H1 (cell line): ENCODE measurements around the gene PTGDS.

Experiments used
- CREB1 ChIP-seq: IDR thresholded peaks from 2 replicates; pipeline ENCODE4 v1.6.1; 2012; ENCODE audit warnings: inconsistent platforms
- CTCF ChIP-seq, 3 experiments: IDR thresholded peaks; 1 replicate in 2 of 3; 2 replicates in 1 of 3; pipeline versions ENCODE4 v1.5.1 to v1.6.1; 2011; ENCODE audit warnings: low read length in 3 of 3, mild to moderate bottlenecking in 3 of 3, inconsistent platforms in 2 of 3, low read depth in 1 of 3, moderate library complexity in 1 of 3; ENCODE audit not compliant: insufficient read depth in 1 of 3; ENCODE audit errors: control extremely low read depth in 1 of 3
- EGR1 ChIP-seq: IDR thresholded peaks from 2 replicates; pipeline ENCODE4 v1.6.1; 2011; ENCODE audit warnings: low read depth, low read length, borderline replicate concordance
- EP300 ChIP-seq, 2 experiments: IDR thresholded peaks; 1 replicate in 1 of 2; 2 replicates in 1 of 2; pipeline ENCODE4 v1.6.1; 2011 to 2012; ENCODE audit warnings: low read depth in 2 of 2, low read length in 2 of 2, mild to moderate bottlenecking in 2 of 2, borderline replicate concordance in 1 of 2, inconsistent platforms in 1 of 2, moderate library complexity in 1 of 2
- EZH2 ChIP-seq: fragments of 200-600 bp; sonication (generic); IDR thresholded peaks from 2 replicates; pipeline ENCODE4 v1.7.1; 2012; ENCODE audit warnings: low read depth, mild to moderate bottlenecking, moderate library complexity, low read length, inconsistent platforms; ENCODE audit not compliant: severe bottlenecking
- FOSL1 ChIP-seq: IDR thresholded peaks from 2 replicates; pipeline ENCODE4 v1.6.1; 2011; ENCODE audit warnings: mild to moderate bottlenecking, low read depth, low read length, moderate library complexity; ENCODE audit not compliant: insufficient read depth
- MAX ChIP-seq: IDR thresholded peaks from 2 replicates; pipeline ENCODE4 v1.6.1; 2012; ENCODE audit warnings: inconsistent platforms
- POLR2A ChIP-seq, 2 experiments: IDR thresholded peaks; 1 replicate in 1 of 2; 2 replicates in 1 of 2; pipeline ENCODE4 v1.6.1; 2011; ENCODE audit warnings: low read depth in 2 of 2, low read length in 2 of 2, mild to moderate bottlenecking in 2 of 2; ENCODE audit errors: control extremely low read depth in 1 of 2
- SP1 ChIP-seq: IDR thresholded peaks from 2 replicates; pipeline ENCODE4 v1.6.1; 2011; ENCODE audit warnings: low read depth, low read length
- TBP ChIP-seq: IDR thresholded peaks from 2 replicates; pipeline ENCODE4 v1.6.1; 2011; ENCODE audit warnings: low read depth, low read length, improper control_type of control experiment
- ZNF274 ChIP-seq: IDR thresholded peaks from 2 replicates; pipeline ENCODE4 v1.7.0; 2012; ENCODE audit warnings: low read length, borderline replicate concordance; ENCODE audit errors: extremely low read depth

GRCh38 chr9:137017791-137018497 lies 40.6 kb downstream of the PTGDS start:
- TF ChIP-seq ZNF274, result no peak
- TF ChIP-seq POLR2A (IDR thresholded peaks at IDR 0.05; ENCODE audit: control extremely low read depth in 1 of 2, low read depth in 2 of 2, low read length in 2 of 2), result no peak
- no peak for TF ChIP-seq CTCF (IDR thresholded peaks at IDR 0.05; ENCODE audit: control extremely low read depth in 1 of 3, insufficient read depth in 1 of 3, low read depth in 1 of 3, low read length in 3 of 3)
- no peak for TF ChIP-seq CREB1
- no peak for TF ChIP-seq EZH2
- no peak for TF ChIP-seq EGR1
- TF ChIP-seq FOSL1, result no peak
- TF ChIP-seq TBP, result no peak
- no peak for TF ChIP-seq EP300 (IDR thresholded peaks at IDR 0.05; ENCODE audit: borderline replicate concordance in 1 of 2, low read depth in 2 of 2, low read length in 2 of 2)
- no peak for TF ChIP-seq MAX
- TF ChIP-seq SP1, result no peak
